ENCODE results near the gene ZNF366. TPM values are rescaled to one million over a fixed set of nuclear protein-coding genes. Genes with fewer than 3 reads are reported as not detected.

ZNF366 gene
- total and polyA plus RNA-seq, 2 donors from 2014 or later = 0.22 to 8.1 TPM

GRCh38 chr5:72402959-72403628 lies 104.1 kb downstream of the ZNF366 start:
- peaks cover 0 to 3% (median 0%) of the 10 kb centered on the region in 3 donors for H3K4me1 ChIP-seq (ENCODE audit: control insufficient read depth in 2 of 3, insufficient read depth in 2 of 3, low read depth in 1 of 3, low read length in 3 of 3)
- no peaks in the 10 kb centered on the region for H3K36me3 ChIP-seq (ENCODE audit: control insufficient read depth in 2 of 3, insufficient read depth in 3 of 3, low read length in 3 of 3)
- H3K9ac ChIP-seq (ENCODE audit: low read length in 3 of 3) = no peak overlapping the region
- peak; percentile 39 for TF ChIP-seq CTCF (IDR thresholded peaks at IDR 0.05; ENCODE audit: borderline replicate concordance, extremely low read depth, insufficient read depth)
- FAIRE-seq (no peak), DNase-seq (no peak)
- H3K27me3 ChIP-seq (ENCODE audit: control insufficient read depth, insufficient read depth, low read length) = no peaks in the 10 kb centered on the region
- peaks cover 0 to 11% (median 0%) of the 10 kb centered on the region in 3 donors for H3K9me3 ChIP-seq (ENCODE audit: control insufficient read depth in 2 of 3, insufficient read depth in 1 of 3, low read length in 3 of 3)
- H3K4me3 ChIP-seq (ENCODE audit: low read length in 3 of 3) = no peak overlapping the region
- peak overlapping the region in 1 of 2 donors; percentile 18 for H3K27ac ChIP-seq (ENCODE audit: low read depth in 2 of 2, low read length in 2 of 2)
- intact Hi-C loops (cut with DNase I) = no loop called here

- Histone ChIP-seq H3K4me1 (ENCODE audit: control insufficient read depth in 2 of 3, insufficient read depth in 2 of 3, low read depth in 1 of 3, low read length in 3 of 3) (peaks cover 0 to 3% (median 0%) of the 10 kb centered on the region in 3 donors), H3K27ac (ENCODE audit: low read depth in 2 of 2, low read length in 2 of 2) (peak overlapping the region in 1 of 2 donors; percentile 13), H3K36me3 (ENCODE audit: control insufficient read depth in 2 of 3, insufficient read depth in 3 of 3, low read length in 3 of 3) (no peaks in the 10 kb centered on the region), H3K9me3 (ENCODE audit: control insufficient read depth in 2 of 3, insufficient read depth in 1 of 3, low read length in 3 of 3) (peaks cover 0 to 11% (median 0%) of the 10 kb centered on the region in 3 donors), H3K4me3 (ENCODE audit: low read length in 3 of 3) (no peak overlapping the region), H3K9ac (ENCODE audit: low read length in 3 of 3) (no peak overlapping the region), H3K27me3 (ENCODE audit: control insufficient read depth, insufficient read depth, low read length) (no peaks in the 10 kb centered on the region)
- DNase-seq (no peak), FAIRE-seq (no peak)
- no peak for TF ChIP-seq CTCF (IDR thresholded peaks at IDR 0.05; ENCODE audit: borderline replicate concordance, extremely low read depth, insufficient read depth)
- intact Hi-C loops (cut with DNase I) = no loop called here
Observed at GRCh38 chr5:72402381-72402890, 104.8 kb downstream of the ZNF366 start.

GRCh38 chr5:72400950-72401349 lies 106.3 kb downstream of the ZNF366 start:
- DNase-seq (no peak), FAIRE-seq (no peak)
- H3K9ac ChIP-seq (ENCODE audit: low read length in 3 of 3) = no peak overlapping the region
- intact Hi-C loops (cut with DNase I) = no loop called here
- peaks cover 0 to 11% (median 0%) of the 10 kb centered on the region in 3 donors for H3K9me3 ChIP-seq (ENCODE audit: control insufficient read depth in 2 of 3, insufficient read depth in 1 of 3, low read length in 3 of 3)
- TF ChIP-seq CTCF (IDR thresholded peaks at IDR 0.05; ENCODE audit: borderline replicate concordance, extremely low read depth, insufficient read depth) = no peak
- H3K27ac ChIP-seq (ENCODE audit: low read depth in 2 of 2, low read length in 2 of 2) = no peak overlapping the region
- no peaks in the 10 kb centered on the region for H3K27me3 ChIP-seq (ENCODE audit: control insufficient read depth, insufficient read depth, low read length)
- H3K4me3 ChIP-seq (ENCODE audit: low read length in 3 of 3) = no peak overlapping the region
- no peaks in the 10 kb centered on the region for H3K36me3 ChIP-seq (ENCODE audit: control insufficient read depth in 2 of 3, insufficient read depth in 3 of 3, low read length in 3 of 3)
- peaks cover 0 to 3% (median 0%) of the 10 kb centered on the region in 3 donors for H3K4me1 ChIP-seq (ENCODE audit: control insufficient read depth in 2 of 3, insufficient read depth in 2 of 3, low read depth in 1 of 3, low read length in 3 of 3)

Data from kidney (tissue), 14 donors.